ENCODE measurements around the gene NPIPB2.
"Not testable (repeated sequence)": the region's sequence is repeated elsewhere in the genome, so short reads cannot be mapped to it uniquely, and the experiment has no call there.

The NPIPB2 gene

GRCh38 chr16:11957591-11958395 is 15.9 kb upstream of the NPIPB2 start:
- no peak for TF ChIP-seq CTCF (IDR thresholded peaks at IDR 0.05; ENCODE audit: insufficient read depth, low read depth, low read length, missing control alignments)
- no peak for DNase-seq (ENCODE audit: low read depth)
- H3K4me3 ChIP-seq (ENCODE audit: low read length), result no peak overlapping the region

- TF ChIP-seq CTCF (IDR thresholded peaks at IDR 0.05; ENCODE audit: insufficient read depth, low read depth, low read length, missing control alignments), result no peak
- no peak overlapping the region for H3K4me3 ChIP-seq (ENCODE audit: low read length)
- DNase-seq (ENCODE audit: low read depth), result no peak
Measured at GRCh38 chr16:11956558-11956957, 14.7 kb upstream of the NPIPB2 start.

- no peak for TF ChIP-seq CTCF (IDR thresholded peaks at IDR 0.05; ENCODE audit: insufficient read depth, low read depth, low read length, missing control alignments)
Measured at GRCh38 chr16:11955713-11956123, 13.9 kb upstream of the NPIPB2 start.

GRCh38 chr16:11953576-11953975 is 11.7 kb upstream of the NPIPB2 start:
- not testable (repeated sequence) for DNase-seq (ENCODE audit: low read depth); H3K4me3 ChIP-seq (ENCODE audit: low read length)

More at GRCh38 chr16:11955713-11956123, 13.9 kb upstream of the NPIPB2 start:
- peak; percentile 92 for DNase-seq (ENCODE audit: low read depth)
- no peak overlapping the region for H3K4me3 ChIP-seq (ENCODE audit: low read length)

- DNase-seq (ENCODE audit: low read depth), result no peak
- no peak for TF ChIP-seq CTCF (IDR thresholded peaks at IDR 0.05; ENCODE audit: insufficient read depth, low read depth, low read length, missing control alignments)
- no peak overlapping the region for H3K4me3 ChIP-seq (ENCODE audit: low read length)
Measured at GRCh38 chr16:11950388-11950787, 8.5 kb upstream of the NPIPB2 start.

GRCh38 chr16:11949527-11949926 is 7.7 kb upstream of the NPIPB2 start:
- DNase-seq (ENCODE audit: low read depth), result peak; percentile 55
- peak; percentile 58 for TF ChIP-seq CTCF (IDR thresholded peaks at IDR 0.05; ENCODE audit: insufficient read depth, low read depth, low read length, missing control alignments)
- no peak overlapping the region for H3K4me3 ChIP-seq (ENCODE audit: low read length)

- DNase-seq (ENCODE audit: low read depth), result no peak
- no peak for TF ChIP-seq CTCF (IDR thresholded peaks at IDR 0.05; ENCODE audit: insufficient read depth, low read depth, low read length, missing control alignments)
Measured at GRCh38 chr16:11948819-11949218, 7.0 kb upstream of the NPIPB2 start.

More at GRCh38 chr16:11948819-11949218, 7.0 kb upstream of the NPIPB2 start:
- H3K4me3 ChIP-seq (ENCODE audit: low read length), result no peak overlapping the region
